Cardiac muscle cell (in vitro differentiated cells and primary cell): ENCODE measurements around the gene GRID1. TPM values are rescaled to one million over a fixed set of nuclear protein-coding genes. Genes with fewer than 3 reads are reported as not detected.

Source experiments
- DNase-seq, 2 donors: peaks; one replicate each; pipeline versions ENCODE4 v3.0.0 to v3.0.0-alpha.2; 2010 to 2017; ENCODE audit warnings: low read depth in 1 of 2, low spot score in 1 of 2
- H3K27ac ChIP-seq: fragments of 200-600 bp; sonication (generic); 2 replicates; pipeline ENCODE4 v1.5.1; 2016
- H3K27me3 ChIP-seq: fragments of 200-600 bp; sonication (generic); 2 replicates; pipeline ENCODE4 v1.6.0; 2016; ENCODE audit warnings: control low read depth
- H3K36me3 ChIP-seq: fragments of 200-600 bp; sonication (generic); 2 replicates; pipeline ENCODE4 v1.5.1; 2016; ENCODE audit warnings: control low read depth
- H3K4me1 ChIP-seq: fragments of 200-600 bp; sonication (generic); 2 replicates; pipeline ENCODE4 v1.8.1; 2017; ENCODE audit warnings: low read depth, mild to moderate bottlenecking, mixed run types
- H3K4me3 ChIP-seq: fragments of 200-600 bp; sonication (generic); 2 replicates; pipeline ENCODE4 v1.5.1; 2016; ENCODE audit warnings: mild to moderate bottlenecking
- H3K9me3 ChIP-seq: fragments of 200-600 bp; sonication (generic); 2 replicates; pipeline ENCODE4 v1.5.1; 2017; ENCODE audit warnings: low read depth, mild to moderate bottlenecking, control low read depth
- CTCF ChIP-seq: IDR thresholded peaks from 2 replicates; pipeline ENCODE4 v1.5.1; 2012; ENCODE audit warnings: low read depth, mild to moderate bottlenecking, low read length
- polyA plus RNA-seq: library from polyadenylated mRNA; unstranded; fragments of >200 nt; fragmentation: Nextera tagmentation; extraction: Ambion mirVana; gene quantifications from 2 replicates; pipeline ENCODE4 v1.2.1, GENCODE V29; 2016
- total RNA-seq: library from RNA; depleted of rRNA; stranded (reverse); fragments of >200 nt; gene quantifications from 2 replicates; pipeline ENCODE4 v1.2.3, GENCODE V29; 2016

GRID1 gene
- total and polyA plus RNA-seq, 2 experiments from 2014 or later, result 1.5 to 1.6 TPM

- TF ChIP-seq CTCF, result no peak
- Histone ChIP-seq H3K27ac (no peak overlapping the region), H3K4me3 (no peak overlapping the region), H3K4me1 (peaks cover 4% of the 10 kb centered on the region), H3K36me3 (no peaks in the 10 kb centered on the region), H3K9me3 (no peaks in the 10 kb centered on the region), H3K27me3 (no peaks in the 10 kb centered on the region)
- no peak for DNase-seq
Measured at GRCh38 chr10:85863301-85864172, 503.1 kb downstream of the GRID1 start.

DNA sequence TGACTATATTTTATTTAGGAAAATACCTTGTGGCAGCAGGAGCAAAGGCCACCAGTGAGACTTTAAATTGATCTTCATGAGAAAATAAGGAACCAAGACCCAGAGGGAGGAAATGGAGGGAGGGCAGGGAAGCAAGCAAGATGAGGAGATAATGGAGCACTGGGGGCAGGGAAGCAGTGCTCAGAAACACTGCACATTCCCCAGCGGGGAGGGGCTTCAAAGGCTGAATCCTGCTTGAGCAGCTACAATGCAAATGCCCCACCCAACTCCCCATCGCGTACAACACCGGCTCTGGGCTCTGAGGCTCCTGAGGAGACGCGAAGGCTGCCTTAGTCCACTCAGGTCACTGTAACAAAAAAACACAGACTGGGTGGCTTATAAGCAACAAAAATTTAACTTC is 503.8 kb downstream of the GRID1 start:
- no peak overlapping the region for H3K27ac ChIP-seq

GRCh38 chr10:85861513-85862197 is 504.9 kb downstream of the GRID1 start:
- no peaks in the 10 kb centered on the region for H3K27me3 ChIP-seq
- H3K4me1 ChIP-seq, result peaks cover 4% of the 10 kb centered on the region
- TF ChIP-seq CTCF, result no peak
- H3K27ac ChIP-seq, result no peak overlapping the region
- H3K4me3 ChIP-seq, result no peak overlapping the region
- no peak for DNase-seq
- no peaks in the 10 kb centered on the region for H3K36me3 ChIP-seq
- H3K9me3 ChIP-seq, result no peaks in the 10 kb centered on the region

More for the DNA sequence above, 503.8 kb downstream of the GRID1 start:
- Histone ChIP-seq H3K27me3 (no peaks in the 10 kb centered on the region), H3K9me3 (no peaks in the 10 kb centered on the region), H3K4me1 (peaks cover 4% of the 10 kb centered on the region), H3K4me3 (no peak overlapping the region), H3K36me3 (no peaks in the 10 kb centered on the region)
- TF ChIP-seq CTCF, result no peak
- DNase-seq, result no peak

DNA sequence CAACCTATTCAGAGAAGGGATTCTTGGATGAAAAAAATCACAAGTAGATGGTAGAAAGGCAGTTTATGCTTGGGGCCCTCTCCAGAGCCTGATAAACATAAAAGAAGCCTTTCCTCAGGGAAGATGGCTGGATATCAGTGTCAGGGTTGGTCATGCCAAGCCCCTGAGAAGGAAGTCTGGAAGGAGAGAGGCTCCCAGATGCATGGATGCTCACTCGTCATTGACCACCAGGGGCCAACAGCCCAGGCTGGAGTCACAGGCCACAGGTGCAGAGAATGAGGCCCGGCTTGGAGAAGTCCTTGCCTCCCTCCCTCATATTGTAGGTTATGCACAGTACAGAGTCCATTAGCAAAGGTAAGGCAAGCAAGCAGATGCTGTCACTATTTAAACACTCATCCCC is 506.7 kb downstream of the GRID1 start:
- H3K36me3 ChIP-seq, result no peaks in the 10 kb centered on the region
- no peak for TF ChIP-seq CTCF
- peaks cover 4% of the 10 kb centered on the region for H3K4me1 ChIP-seq
- no peaks in the 10 kb centered on the region for H3K27me3 ChIP-seq
- no peak for DNase-seq
- no peak overlapping the region for H3K4me3 ChIP-seq
- no peaks in the 10 kb centered on the region for H3K9me3 ChIP-seq
- H3K27ac ChIP-seq, result no peak overlapping the region

GRCh38 chr10:85858776-85859515 is 507.6 kb downstream of the GRID1 start:
- H3K4me1 ChIP-seq, result peaks cover 3% of the 10 kb centered on the region
- DNase-seq, result no peak
- H3K4me3 ChIP-seq, result no peak overlapping the region
- no peak for TF ChIP-seq CTCF
- no peaks in the 10 kb centered on the region for H3K9me3 ChIP-seq
- H3K27me3 ChIP-seq, result no peaks in the 10 kb centered on the region
- H3K27ac ChIP-seq, result no peak overlapping the region
- no peaks in the 10 kb centered on the region for H3K36me3 ChIP-seq
